ENCODE results near the gene CNTRL. TPM values are rescaled to one million over a fixed set of nuclear protein-coding genes. Genes with fewer than 3 reads are reported as not detected.
A peak's percentile ranks its signal among the peaks of the same experiment; 100 is the strongest.

Gene CNTRL
- total RNA-seq, 2 donors from 2014 or later: 81.0 to 81.2 TPM

DNA sequence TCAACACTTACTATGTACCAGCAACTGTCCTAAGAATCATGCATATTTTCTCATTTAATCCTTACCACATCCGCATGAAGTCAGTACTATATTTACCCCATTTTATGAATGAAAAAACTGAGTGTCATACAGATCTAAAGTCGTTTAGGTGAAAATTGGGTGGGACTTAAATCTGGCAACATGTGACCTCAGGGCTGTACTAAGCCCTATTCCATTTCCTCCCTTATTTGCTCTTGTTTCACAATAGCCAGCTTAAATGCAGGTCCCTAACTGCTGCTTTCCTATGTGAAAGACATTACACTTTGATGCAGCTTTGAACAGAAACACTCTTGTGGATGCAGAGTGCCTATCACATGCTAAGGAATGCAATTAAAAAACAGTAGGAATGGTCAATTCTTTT, 129.4 kb downstream of the CNTRL start:
- no peak overlapping the region for H3K4me3 Mint-ChIP-seq

DNA sequence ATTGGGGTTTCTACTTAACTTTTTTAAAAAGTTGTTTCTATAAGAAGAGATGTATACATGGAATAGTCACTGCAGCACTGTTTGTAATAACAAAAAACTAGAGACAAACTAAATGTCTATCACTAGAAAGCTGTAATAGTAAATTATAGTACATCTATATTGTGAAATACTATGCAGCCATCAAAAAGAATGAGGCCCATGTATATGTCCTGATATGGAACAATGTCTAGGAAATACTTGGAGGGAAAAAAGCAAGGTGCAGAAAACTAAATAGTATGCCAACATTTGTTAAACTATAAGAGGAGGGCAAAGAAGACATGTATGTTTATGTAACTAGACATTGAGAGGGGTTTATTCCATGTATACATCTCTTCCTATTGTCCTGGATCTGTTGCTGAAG, 129.9 kb downstream of the CNTRL start:
- Mint-ChIP-seq H3K27ac (peak overlapping the region; percentile 51), H3K27me3 (ENCODE audit: low read depth) (no peaks in the 10 kb centered on the region), H3K36me3 (ENCODE audit: insufficient read depth in 2 of 2) (peaks cover 0 to 2% of the 10 kb centered on the region in 2 donors), H3K9me3 (no peaks in the 10 kb centered on the region), H3K4me3 (no peak overlapping the region), H3K4me1 (ENCODE audit: low read depth) (peaks cover 39% of the 10 kb centered on the region)
- no peak for ATAC-seq (replicated peaks in 1 of 2)
- DNase-seq: no peak

More for the DNA sequence above, 129.4 kb downstream of the CNTRL start:
- DNase-seq: no peak
- peaks cover 0 to 2% of the 10 kb centered on the region in 2 donors for H3K36me3 Mint-ChIP-seq (ENCODE audit: insufficient read depth in 2 of 2)
- H3K4me1 Mint-ChIP-seq (ENCODE audit: low read depth): peaks cover 44% of the 10 kb centered on the region
- H3K27me3 Mint-ChIP-seq (ENCODE audit: low read depth): no peaks in the 10 kb centered on the region
- no peak overlapping the region for H3K27ac Mint-ChIP-seq
- H3K9me3 Mint-ChIP-seq: no peaks in the 10 kb centered on the region
- ATAC-seq (replicated peaks in 1 of 2): no peak

DNA sequence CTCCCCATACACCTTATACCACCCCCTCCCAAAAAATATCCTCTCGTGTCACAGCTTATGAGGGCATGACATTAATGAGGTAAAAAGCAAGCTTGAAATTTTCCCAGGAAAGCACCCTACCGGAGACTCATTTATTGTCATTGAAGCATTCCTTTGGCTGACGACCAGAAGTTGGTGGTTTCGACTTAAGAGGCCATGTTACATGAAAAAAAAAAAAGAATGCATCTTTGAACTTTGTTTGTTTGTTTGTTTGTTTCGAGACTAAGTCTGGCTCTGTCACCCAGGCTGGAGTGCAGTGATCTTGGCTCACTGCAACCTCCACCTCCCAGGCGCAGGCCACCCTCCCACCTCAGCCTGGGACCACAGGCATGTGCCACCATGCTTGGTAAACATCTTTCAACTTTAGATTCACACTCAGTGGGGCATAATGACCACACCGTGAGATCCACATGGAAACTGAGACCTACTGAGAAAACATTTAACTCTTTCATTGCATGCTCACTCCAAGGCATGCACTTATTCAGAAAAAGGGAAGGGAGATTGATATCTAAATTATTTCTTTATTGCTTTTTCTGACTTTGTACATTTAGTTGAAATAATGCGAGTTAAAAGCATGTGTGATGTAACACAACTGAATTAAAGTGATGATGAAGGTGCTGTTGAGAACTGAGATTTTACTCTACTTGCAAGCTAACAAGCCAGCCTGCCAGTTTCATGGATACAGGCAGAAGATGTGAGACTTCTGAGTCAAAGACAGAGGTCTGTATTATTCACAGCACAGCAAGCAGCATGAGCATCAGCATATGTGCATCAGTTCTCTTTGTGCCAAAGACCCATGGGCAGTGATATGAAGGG, 132.0 kb downstream of the CNTRL start:
- peak; percentile 77 to 85 for ATAC-seq (replicated peaks in 1 of 2)
- H3K9me3 Mint-ChIP-seq: no peaks in the 10 kb centered on the region
- peak overlapping the region; percentile 15 to 25 for H3K4me3 Mint-ChIP-seq
- no peaks in the 10 kb centered on the region for H3K36me3 Mint-ChIP-seq (ENCODE audit: insufficient read depth in 2 of 2)
- no peaks in the 10 kb centered on the region for H3K27me3 Mint-ChIP-seq (ENCODE audit: low read depth)
- H3K4me1 Mint-ChIP-seq (ENCODE audit: low read depth): peaks cover 33% of the 10 kb centered on the region
- peak overlapping the region; percentile 4 for H3K27ac Mint-ChIP-seq
- DNase-seq: peak; percentile 22 to 28

DNA sequence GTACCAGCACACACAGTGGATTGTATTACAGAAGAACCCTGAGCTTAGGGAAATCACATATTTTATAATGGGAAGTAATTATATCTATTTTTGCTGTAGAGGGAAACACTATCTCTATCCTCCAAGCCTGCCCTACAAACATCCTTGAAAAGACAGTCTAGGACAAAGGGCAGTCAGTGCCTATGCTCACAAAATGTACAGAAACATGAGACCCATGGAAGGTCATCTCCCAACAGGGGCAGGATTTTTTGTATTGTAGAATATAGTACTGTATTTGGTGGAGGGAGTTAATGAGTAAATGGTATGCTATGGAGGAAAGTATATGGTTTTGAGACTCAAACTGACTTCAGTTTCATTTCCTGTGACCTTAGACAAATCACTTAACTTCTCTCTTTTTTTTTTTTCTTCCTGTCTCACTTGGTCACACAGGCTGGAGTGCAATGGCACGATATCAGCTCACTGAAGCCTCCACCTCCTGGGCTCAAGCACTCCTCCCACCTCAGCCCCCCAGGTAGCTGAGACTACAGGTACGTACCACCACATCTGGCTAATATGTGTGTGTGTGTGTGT, 132.7 kb downstream of the CNTRL start:
- Mint-ChIP-seq H3K9me3 (no peaks in the 10 kb centered on the region), H3K27ac (peak overlapping the region; percentile 4), H3K36me3 (ENCODE audit: insufficient read depth in 2 of 2) (no peaks in the 10 kb centered on the region), H3K4me3 (peak overlapping the region; percentile 15 to 25), H3K4me1 (ENCODE audit: low read depth) (peaks cover 27% of the 10 kb centered on the region), H3K27me3 (ENCODE audit: low read depth) (no peaks in the 10 kb centered on the region)
- ATAC-seq (replicated peaks in 1 of 2) (peak; percentile 74), DNase-seq (no peak)

DNA sequence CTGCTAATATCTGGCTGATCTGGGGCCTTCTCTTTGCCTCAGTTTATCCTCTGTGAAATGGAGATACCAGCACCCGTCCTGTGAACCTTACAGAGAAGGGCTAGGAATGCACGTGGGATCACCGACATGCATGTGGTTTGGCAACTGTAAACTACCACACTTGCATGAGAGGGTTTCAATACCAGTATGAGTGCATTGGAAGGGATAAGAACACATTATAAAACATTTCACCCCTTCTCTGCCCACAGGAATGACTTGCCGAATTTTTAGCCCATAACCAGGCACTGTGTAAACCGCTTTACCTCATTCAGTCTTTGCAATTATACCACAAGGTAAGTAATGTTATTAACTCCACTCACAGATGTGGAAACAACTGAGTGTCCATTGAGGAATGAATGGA, 135.8 kb downstream of the CNTRL start:
- Mint-ChIP-seq H3K27me3 (ENCODE audit: low read depth) (no peaks in the 10 kb centered on the region), H3K4me1 (ENCODE audit: low read depth) (peaks cover 28% of the 10 kb centered on the region), H3K36me3 (ENCODE audit: insufficient read depth in 2 of 2) (no peaks in the 10 kb centered on the region), H3K9me3 (no peaks in the 10 kb centered on the region), H3K4me3 (no peak overlapping the region), H3K27ac (no peak overlapping the region)
- ATAC-seq (replicated peaks in 1 of 2) (peak in 1 of 2 donors; percentile 21), DNase-seq (no peak)

DNA sequence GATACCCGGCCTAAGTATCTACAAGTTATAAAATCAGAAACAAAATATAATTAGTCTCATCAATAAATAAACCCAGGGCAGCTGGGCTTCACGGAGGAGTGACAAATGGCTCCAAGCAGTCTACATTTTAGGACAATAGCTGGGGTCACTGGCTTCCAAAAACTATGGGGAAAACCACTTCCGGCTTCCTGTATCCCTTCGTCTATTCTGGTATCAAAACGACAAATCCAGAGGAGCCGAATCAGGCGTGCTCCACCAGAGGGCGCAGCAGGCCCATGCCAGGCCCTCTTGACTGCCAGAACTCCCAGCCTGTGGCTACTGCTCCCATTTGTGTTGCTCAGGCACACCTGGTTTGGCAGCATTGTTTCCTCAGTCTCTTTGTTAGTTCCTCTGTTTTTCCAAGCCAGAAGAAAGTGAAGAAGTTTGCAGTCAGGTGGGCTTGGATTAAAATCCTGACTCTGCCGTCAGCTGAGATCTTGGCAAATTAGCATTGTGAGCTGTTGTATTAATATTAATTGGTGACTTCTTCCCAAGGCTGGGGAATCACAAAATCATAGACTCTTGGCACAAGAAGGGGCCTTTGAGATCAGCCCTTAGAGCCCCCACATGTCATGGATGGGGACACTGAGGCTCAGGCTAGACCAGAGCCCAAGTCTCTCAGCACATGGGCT, 138.5 kb downstream of the CNTRL start:
- Mint-ChIP-seq H3K27ac (no peak overlapping the region), H3K4me3 (no peak overlapping the region), H3K4me1 (ENCODE audit: low read depth) (peaks cover 16% of the 10 kb centered on the region), H3K9me3 (no peaks in the 10 kb centered on the region), H3K36me3 (ENCODE audit: insufficient read depth in 2 of 2) (no peaks in the 10 kb centered on the region), H3K27me3 (ENCODE audit: low read depth) (no peaks in the 10 kb centered on the region)
- ATAC-seq (replicated peaks in 1 of 2): peak; percentile 76 to 81
- peak; percentile 76 to 79 for DNase-seq

DNA sequence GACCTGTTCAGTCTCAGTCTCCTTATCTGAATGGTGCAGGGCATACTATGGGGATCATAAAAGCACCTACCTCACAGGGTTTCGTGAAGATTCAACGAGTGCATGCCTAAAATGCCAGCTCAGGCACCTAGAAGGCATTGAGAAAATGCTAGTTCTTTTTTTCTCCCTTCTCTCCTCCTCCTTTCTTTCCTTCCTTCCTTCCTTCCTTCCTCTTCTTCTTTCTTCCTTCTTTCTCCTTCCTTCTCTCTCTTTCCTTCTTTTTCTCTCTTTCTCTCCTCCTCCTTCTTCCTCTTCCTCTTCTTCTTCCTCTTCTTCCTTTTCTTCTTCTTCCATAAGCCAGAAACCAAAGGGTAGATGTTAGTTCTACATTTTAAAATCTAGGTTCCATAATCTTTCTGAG, 139.2 kb downstream of the CNTRL start:
- Mint-ChIP-seq H3K27me3 (ENCODE audit: low read depth) (no peaks in the 10 kb centered on the region), H3K9me3 (no peaks in the 10 kb centered on the region), H3K36me3 (ENCODE audit: insufficient read depth in 2 of 2) (no peaks in the 10 kb centered on the region), H3K27ac (no peak overlapping the region), H3K4me1 (ENCODE audit: low read depth) (peaks cover 16% of the 10 kb centered on the region), H3K4me3 (no peak overlapping the region)
- no peak for ATAC-seq (replicated peaks in 1 of 2)
- no peak for DNase-seq

DNA sequence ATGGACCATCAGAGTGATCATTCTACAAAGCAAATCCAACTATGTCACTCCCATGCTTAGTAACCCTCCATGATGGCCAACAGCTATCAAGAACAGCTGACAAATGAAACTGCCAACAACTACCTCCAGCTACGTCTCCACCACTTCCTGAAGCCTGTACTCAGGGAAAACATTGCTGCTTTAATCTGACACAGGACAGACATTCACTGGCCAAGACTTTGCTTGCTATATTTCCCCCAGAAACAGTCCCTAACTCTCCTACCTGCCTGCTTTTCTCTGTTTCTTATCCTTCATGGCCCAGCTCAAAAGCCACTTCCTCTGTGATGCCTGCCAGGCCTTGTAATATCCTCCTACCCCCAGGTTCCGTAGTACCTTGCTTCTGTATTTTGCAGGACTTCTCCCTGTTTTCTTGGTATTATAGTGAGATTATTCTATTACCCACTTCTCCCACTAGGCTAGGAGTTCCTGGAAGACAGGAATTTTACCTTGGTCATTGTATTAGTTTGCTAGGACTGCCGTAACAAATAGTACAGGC, 141.6 kb downstream of the CNTRL start:
- no peak overlapping the region for H3K4me3 Mint-ChIP-seq
- ATAC-seq (replicated peaks in 1 of 2) (no peak), DNase-seq (no peak)
- H3K4me1 Mint-ChIP-seq (ENCODE audit: low read depth): peaks cover 16% of the 10 kb centered on the region
- H3K27ac Mint-ChIP-seq: peak overlapping the region; percentile 31
- H3K9me3 Mint-ChIP-seq: no peaks in the 10 kb centered on the region
- no peaks in the 10 kb centered on the region for H3K36me3 Mint-ChIP-seq (ENCODE audit: insufficient read depth in 2 of 2)
- H3K27me3 Mint-ChIP-seq (ENCODE audit: low read depth): no peaks in the 10 kb centered on the region

DNA sequence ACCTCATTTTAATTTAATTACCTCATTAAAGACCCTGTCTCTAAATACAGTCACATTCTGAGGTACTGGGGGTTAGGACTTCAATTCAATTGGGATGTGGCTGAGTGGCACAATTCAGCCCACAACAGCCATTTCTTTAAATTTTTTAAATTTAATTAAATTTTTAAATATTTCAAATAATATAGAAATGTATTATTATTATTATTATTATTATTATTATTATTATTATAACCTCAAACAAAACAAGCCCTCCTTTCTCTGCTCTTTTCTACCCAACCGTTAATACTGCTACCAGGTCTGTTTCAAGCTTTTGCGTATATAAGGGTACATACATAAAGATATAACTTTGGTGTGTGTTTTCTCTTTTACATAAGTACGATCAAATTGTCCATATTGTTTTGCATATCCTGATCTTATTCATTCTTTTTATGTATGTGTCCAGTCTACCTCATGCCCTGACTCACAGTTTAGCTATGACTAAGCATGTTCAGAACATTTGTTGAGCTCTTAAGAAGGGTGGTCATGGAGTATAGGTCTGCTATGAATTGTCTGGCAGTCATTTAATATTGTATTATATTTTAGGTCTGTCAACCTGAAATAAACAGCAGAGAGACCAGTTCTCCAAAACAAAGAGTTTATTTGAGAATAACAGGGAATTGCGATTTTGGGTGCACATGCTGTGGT, 143.0 kb downstream of the CNTRL start:
- DNase-seq (no peak), ATAC-seq (replicated peaks in 1 of 2) (peak; percentile 76 to 88)
- no peaks in the 10 kb centered on the region for H3K9me3 Mint-ChIP-seq
- H3K27ac Mint-ChIP-seq: peak overlapping the region; percentile 22
- no peaks in the 10 kb centered on the region for H3K36me3 Mint-ChIP-seq (ENCODE audit: insufficient read depth in 2 of 2)
- H3K4me1 Mint-ChIP-seq (ENCODE audit: low read depth): peaks cover 15% of the 10 kb centered on the region
- peak overlapping the region in 1 of 2 donors; percentile 39 for H3K4me3 Mint-ChIP-seq
- H3K27me3 Mint-ChIP-seq (ENCODE audit: low read depth): no peaks in the 10 kb centered on the region

DNA sequence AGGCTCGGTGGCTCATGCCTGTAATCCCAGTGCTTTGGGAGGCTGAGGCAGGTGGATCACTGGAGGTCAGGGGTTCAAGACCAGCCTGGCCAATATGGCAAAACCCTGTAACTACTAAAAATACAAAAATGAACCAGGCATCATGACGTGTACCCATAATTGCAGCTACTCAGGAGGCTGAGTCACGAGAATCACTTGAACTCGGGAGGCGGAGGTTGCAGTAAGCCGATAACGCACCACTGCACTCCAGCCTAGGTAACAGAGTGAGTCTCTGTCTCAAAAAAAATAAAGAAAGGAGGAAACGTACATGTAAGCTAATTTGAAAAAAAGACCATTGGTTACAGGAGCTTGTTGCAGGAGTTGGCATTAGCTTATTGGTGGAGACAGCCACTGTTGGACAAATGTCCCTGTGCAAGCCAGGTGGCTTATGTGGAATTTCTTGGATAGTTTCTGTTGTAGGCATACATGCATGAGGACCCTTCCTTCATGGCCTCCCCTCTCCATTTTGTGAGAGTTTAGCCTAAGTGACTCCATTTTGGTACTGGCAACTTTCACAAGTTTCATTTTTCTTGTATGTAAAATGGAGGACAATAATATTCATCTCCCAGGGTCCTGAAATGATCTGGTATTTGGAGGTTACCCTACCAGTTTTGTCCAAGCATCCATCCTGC, 143.7 kb downstream of the CNTRL start:
- Mint-ChIP-seq H3K27me3 (ENCODE audit: low read depth) (no peaks in the 10 kb centered on the region), H3K36me3 (ENCODE audit: insufficient read depth in 2 of 2) (no peaks in the 10 kb centered on the region), H3K4me1 (ENCODE audit: low read depth) (peaks cover 8% of the 10 kb centered on the region), H3K4me3 (no peak overlapping the region), H3K27ac (no peak overlapping the region), H3K9me3 (no peaks in the 10 kb centered on the region)
- ATAC-seq (replicated peaks in 1 of 2) (no peak), DNase-seq (no peak)

DNA sequence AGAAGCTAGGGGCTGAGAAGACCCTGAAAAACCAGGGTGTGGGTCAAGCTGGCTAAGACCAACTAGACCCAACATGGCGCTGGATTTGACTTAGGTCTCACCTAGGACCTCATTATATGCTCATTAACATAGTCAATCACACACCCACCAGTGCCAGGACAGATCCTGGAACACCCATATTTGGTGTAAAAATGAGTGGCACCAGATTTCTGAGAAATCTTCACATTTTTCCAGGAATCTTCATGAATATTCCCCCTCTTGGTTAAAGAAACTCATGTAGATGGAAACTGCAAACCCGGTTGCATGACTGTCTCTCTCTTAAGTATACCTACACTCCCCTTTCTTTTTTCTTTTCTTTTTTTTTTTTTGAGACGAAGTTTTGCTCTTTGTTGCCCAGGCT, 144.8 kb downstream of the CNTRL start:
- DNase-seq: no peak
- Mint-ChIP-seq H3K9me3 (no peaks in the 10 kb centered on the region), H3K27me3 (ENCODE audit: low read depth) (no peaks in the 10 kb centered on the region), H3K4me1 (ENCODE audit: low read depth) (peaks cover 8% of the 10 kb centered on the region), H3K27ac (no peak overlapping the region), H3K4me3 (no peak overlapping the region), H3K36me3 (ENCODE audit: insufficient read depth in 2 of 2) (no peaks in the 10 kb centered on the region)
- ATAC-seq (replicated peaks in 1 of 2): no peak

DNA sequence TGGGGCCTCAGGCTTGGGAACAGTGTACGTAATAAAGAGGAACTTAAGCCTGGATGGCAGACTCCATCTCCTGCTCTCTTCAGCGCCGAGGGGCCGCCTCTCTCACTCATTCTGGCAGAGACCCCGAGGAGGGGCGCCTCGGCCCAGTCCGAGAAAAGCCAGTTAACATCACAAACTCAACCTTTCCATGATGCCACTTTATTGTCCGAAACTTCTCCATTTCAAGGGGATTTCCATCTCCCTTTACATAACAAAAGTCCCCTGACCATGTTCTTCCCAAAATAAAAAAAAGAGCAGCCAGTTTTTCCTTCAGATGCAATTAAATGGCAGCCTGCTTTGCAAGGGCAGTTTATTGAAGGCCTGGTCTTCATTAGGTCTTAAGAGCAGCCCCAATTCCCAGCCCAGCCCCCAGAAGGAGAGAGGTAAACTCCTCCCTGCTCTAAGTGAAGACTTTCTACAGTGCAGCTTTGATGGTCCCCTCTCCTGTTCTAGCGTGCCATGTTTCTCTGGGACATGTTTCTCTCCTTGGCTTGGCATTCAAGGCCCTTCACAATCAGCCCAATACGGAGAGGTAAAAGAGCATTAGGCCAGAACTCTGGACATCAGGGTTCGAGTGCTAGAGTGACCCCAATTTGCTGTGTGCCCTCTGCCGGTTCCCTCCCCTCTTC, 146.4 kb downstream of the CNTRL start:
- no peaks in the 10 kb centered on the region for H3K36me3 Mint-ChIP-seq (ENCODE audit: insufficient read depth in 2 of 2)
- H3K9me3 Mint-ChIP-seq: no peaks in the 10 kb centered on the region
- ATAC-seq (replicated peaks in 1 of 2): no peak
- no peak overlapping the region for H3K27ac Mint-ChIP-seq
- no peaks in the 10 kb centered on the region for H3K27me3 Mint-ChIP-seq (ENCODE audit: low read depth)
- no peak for DNase-seq
- no peak overlapping the region for H3K4me3 Mint-ChIP-seq
- H3K4me1 Mint-ChIP-seq (ENCODE audit: low read depth): peaks cover 8% of the 10 kb centered on the region

Measured in activated T-cell treated with anti-CD3 and anti-CD28 coated beads, Interleukin-2, amount 50 U/mL, for 72 hours (primary cell).